Keratinocyte (primary cell): ENCODE measurements around the gene MYOM1. TPM values are rescaled to one million over a fixed set of nuclear protein-coding genes. Genes with fewer than 3 reads are reported as not detected.

Source experiments
- DNase-seq: peaks from one replicate; pipeline ENCODE4 v3.0.0-alpha.2; 2011; ENCODE audit warnings: low read depth, missing footprints, low spot score
- FAIRE-seq: peaks from 2 replicates; lab custom pipeline; 2011; peaks lifted over from hg19 to GRCh38; lab: Jason Lieb, UNC
- H2AFZ ChIP-seq: 2 replicates; pipeline ENCODE4 v1.6.0; 2012; ENCODE audit warnings: low read length, control low read depth, inconsistent platforms; ENCODE audit not compliant: control insufficient read depth
- H3K27ac ChIP-seq: 2 replicates; pipeline ENCODE4 v1.5.1; 2011; ENCODE audit warnings: low read length; ENCODE audit not compliant: control insufficient read depth, insufficient read depth
- H3K27me3 ChIP-seq: 3 replicates; pipeline ENCODE4 v1.6.0; 2011; ENCODE audit warnings: low read length; ENCODE audit not compliant: control insufficient read depth, insufficient read depth; ENCODE audit errors: extremely low read depth
- H3K36me3 ChIP-seq, 2 experiments: 2 replicates in 1 of 2; 3 replicates in 1 of 2; pipeline ENCODE4 v1.5.1; 2011; ENCODE audit warnings: low read length in 2 of 2, mild to moderate bottlenecking in 1 of 2; ENCODE audit not compliant: control insufficient read depth in 2 of 2, insufficient read depth in 2 of 2; ENCODE audit errors: extremely low read depth in 1 of 2
- H3K4me1 ChIP-seq: 3 replicates; pipeline ENCODE4 v1.5.1; 2011; ENCODE audit warnings: low read length; ENCODE audit not compliant: control insufficient read depth, insufficient read depth; ENCODE audit errors: extremely low read depth
- H3K4me2 ChIP-seq: 3 replicates; pipeline ENCODE4 v1.6.0; 2011; ENCODE audit warnings: low read depth, low read length; ENCODE audit not compliant: control insufficient read depth, insufficient read depth; ENCODE audit errors: extremely low read depth
- H3K4me3 ChIP-seq, 3 experiments: fragments of 200-600 bp in 1 of 3; sonication (generic) in 1 of 3; 2 replicates in 2 of 3; 3 replicates in 1 of 3; pipeline ENCODE4 v1.5.1; 2011 to 2016; ENCODE audit warnings: low read length in 3 of 3, mild to moderate bottlenecking in 3 of 3, control low read depth in 2 of 3, inconsistent platforms in 1 of 3, low read depth in 1 of 3, mixed read lengths in 1 of 3, mixed run types in 1 of 3, moderate library complexity in 1 of 3; ENCODE audit not compliant: control insufficient read depth in 2 of 3, insufficient read depth in 2 of 3; ENCODE audit errors: extremely low read depth in 1 of 3
- H3K79me2 ChIP-seq: 2 replicates; pipeline ENCODE4 v1.6.0; 2012; ENCODE audit warnings: low read length; ENCODE audit not compliant: control insufficient read depth, insufficient read depth
- H3K9ac ChIP-seq: 3 replicates; pipeline ENCODE4 v1.6.0; 2011; ENCODE audit warnings: low read length; ENCODE audit not compliant: control insufficient read depth, insufficient read depth; ENCODE audit errors: extremely low read depth
- H3K9me1 ChIP-seq: 3 replicates; pipeline ENCODE4 v1.6.0; 2011; ENCODE audit warnings: low read length; ENCODE audit not compliant: control insufficient read depth, insufficient read depth; ENCODE audit errors: extremely low read depth
- H3K9me3 ChIP-seq: 2 replicates; pipeline ENCODE4 v1.5.1; 2012; ENCODE audit warnings: low read depth, low read length; ENCODE audit not compliant: control insufficient read depth
- H4K20me1 ChIP-seq: 3 replicates; pipeline ENCODE4 v1.6.0; 2011; ENCODE audit warnings: low read length; ENCODE audit not compliant: control insufficient read depth, insufficient read depth; ENCODE audit errors: extremely low read depth
- EZH2 ChIP-seq: IDR thresholded peaks from one replicate; pipeline ENCODE4 v1.6.1; 2012; ENCODE audit warnings: inconsistent platforms, mild to moderate bottlenecking, low read length, moderate library complexity
- dilution Hi-C: fragments of 300-500 bp; cut with MboI; formaldehyde crosslinking; loops from one replicate; pipeline ENCODE4 v1.7.0; 2020; ENCODE audit warnings: low sequenced_read_pairs; ENCODE audit not compliant: extremely low pct_ligation_motif_present
- polyA plus RNA-seq, 5 experiments: library from polyadenylated mRNA; depleted of rRNA in 3 of 5; stranded (reverse) in 3 of 5; stranded (forward) in 1 of 5; unstranded in 1 of 5; fragments of >200 nt; gene quantifications; 1 replicate in 1 of 5; 2 replicates in 3 of 5; 3 replicates in 1 of 5; pipeline versions ENCODE4 v1.2.1 to v1.2.3, GENCODE V29; 2011 to 2012; ENCODE audit warnings: missing spikeins in 2 of 5, low read depth in 1 of 5, low replicate concordance in 1 of 5
- TF ChIP-seq, protein P1 (sequence below), 3 experiments: IDR thresholded peaks in 1 of 3; conservative IDR thresholded peaks in 1 of 3; optimal IDR thresholded peaks in 1 of 3; 2 replicates in 2 of 3; 3 replicates in 1 of 3; pipeline versions ENCODE3 to v1.5.1; 2011; ENCODE audit warnings: low read length in 3 of 3, mild to moderate bottlenecking in 3 of 3, moderate library complexity in 2 of 3, control low read depth in 1 of 3, inconsistent platforms in 1 of 3; ENCODE audit not compliant: insufficient read depth in 2 of 3; ENCODE audit errors: extremely low read depth in 1 of 3

Gene MYOM1
- polyA plus RNA-seq, 1 donor (not counting 4 experiments of a cell fraction or from before 2014, with no cell fraction given) = 0.03 TPM

DNA sequence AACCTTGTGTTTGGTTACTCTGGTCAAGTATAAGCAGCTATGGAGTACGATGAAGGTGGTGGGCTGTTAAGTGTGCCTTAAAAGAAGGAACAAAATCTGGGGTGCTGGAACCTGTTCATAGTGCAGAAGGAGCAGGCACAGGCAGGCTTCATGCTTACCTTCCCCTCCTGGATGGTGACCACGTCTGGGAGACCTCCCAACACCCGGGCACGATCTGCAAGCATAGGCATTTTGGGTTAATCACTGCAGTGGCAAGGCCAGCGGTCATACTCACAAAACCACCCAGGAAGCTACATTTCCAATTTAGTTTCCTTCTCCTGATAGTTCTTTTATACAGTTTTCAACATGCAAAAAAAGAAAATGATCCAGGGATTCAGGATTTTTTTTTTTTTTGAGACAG, 148.1 kb downstream of the MYOM1 start:
- Histone ChIP-seq H3K4me1 (no peaks in the 10 kb centered on the region), H4K20me1 (no peaks in the 10 kb centered on the region), H3K27ac (no peak overlapping the region), H3K27me3 (no peaks in the 10 kb centered on the region), H3K4me2 (no peak overlapping the region), H2AFZ (no peak overlapping the region), H3K9me1 (no peaks in the 10 kb centered on the region), H3K9ac (no peak overlapping the region), H3K36me3 (no peaks in the 10 kb centered on the region), H3K79me2 (no peaks in the 10 kb centered on the region), H3K4me3 (no peak overlapping the region), H3K9me3 (no peaks in the 10 kb centered on the region)
- no peak for FAIRE-seq
- TF ChIP-seq, protein P1, sequence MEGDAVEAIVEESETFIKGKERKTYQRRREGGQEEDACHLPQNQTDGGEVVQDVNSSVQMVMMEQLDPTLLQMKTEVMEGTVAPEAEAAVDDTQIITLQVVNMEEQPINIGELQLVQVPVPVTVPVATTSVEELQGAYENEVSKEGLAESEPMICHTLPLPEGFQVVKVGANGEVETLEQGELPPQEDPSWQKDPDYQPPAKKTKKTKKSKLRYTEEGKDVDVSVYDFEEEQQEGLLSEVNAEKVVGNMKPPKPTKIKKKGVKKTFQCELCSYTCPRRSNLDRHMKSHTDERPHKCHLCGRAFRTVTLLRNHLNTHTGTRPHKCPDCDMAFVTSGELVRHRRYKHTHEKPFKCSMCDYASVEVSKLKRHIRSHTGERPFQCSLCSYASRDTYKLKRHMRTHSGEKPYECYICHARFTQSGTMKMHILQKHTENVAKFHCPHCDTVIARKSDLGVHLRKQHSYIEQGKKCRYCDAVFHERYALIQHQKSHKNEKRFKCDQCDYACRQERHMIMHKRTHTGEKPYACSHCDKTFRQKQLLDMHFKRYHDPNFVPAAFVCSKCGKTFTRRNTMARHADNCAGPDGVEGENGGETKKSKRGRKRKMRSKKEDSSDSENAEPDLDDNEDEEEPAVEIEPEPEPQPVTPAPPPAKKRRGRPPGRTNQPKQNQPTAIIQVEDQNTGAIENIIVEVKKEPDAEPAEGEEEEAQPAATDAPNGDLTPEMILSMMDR (optimal IDR thresholded peaks at IDR 0.05 in 1 of 3, IDR thresholded peaks at IDR 0.05 in 1 of 3, conservative IDR thresholded peaks at IDR 0.05 in 1 of 3; ENCODE audit: extremely low read depth in 1 of 3, insufficient read depth in 2 of 3, low read length in 3 of 3) = no peak
- TF ChIP-seq EZH2 = no peak
- dilution Hi-C loops = no loop called here
- no peak for DNase-seq

DNA sequence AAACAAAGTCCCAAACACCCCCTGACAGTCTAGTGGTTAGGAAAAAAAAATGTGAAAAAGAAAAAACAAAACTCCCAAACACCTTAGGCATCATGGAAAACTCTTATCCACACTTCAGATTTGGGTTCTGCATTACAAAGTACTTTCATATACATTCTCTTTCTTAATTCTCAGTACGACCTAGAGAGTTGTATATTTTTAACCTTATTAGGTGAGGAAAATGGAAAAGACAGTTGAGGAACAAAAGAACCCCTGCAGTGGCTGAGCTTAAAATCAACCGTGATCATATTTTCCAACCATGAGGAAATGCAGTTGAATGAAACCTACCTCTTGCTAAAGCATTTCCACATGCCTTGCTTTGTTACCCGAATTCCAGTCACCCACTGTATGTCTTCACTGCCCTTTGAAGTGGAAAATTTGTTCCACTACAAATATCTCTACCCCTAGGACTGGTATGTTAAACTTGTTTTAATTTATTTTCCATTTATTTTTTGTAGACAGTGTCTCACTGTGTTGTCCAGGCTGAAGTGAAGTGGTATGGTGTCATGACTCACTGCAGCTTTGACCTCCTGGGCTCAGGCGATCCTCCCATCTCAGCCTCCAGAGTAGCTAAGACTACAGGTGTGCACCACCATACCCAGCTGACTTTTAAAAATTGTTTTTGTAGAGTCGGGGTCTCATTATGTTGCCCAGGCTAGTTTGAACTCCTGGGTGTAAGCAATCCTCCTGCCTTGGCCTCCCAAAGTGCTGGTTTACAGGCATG, 149.9 kb downstream of the MYOM1 start:
- DNase-seq = no peak
- Histone ChIP-seq H3K4me1 (no peaks in the 10 kb centered on the region), H3K9ac (no peak overlapping the region), H3K9me3 (no peaks in the 10 kb centered on the region), H4K20me1 (no peaks in the 10 kb centered on the region), H3K27me3 (no peaks in the 10 kb centered on the region), H3K79me2 (no peaks in the 10 kb centered on the region), H3K9me1 (no peaks in the 10 kb centered on the region), H3K4me2 (no peak overlapping the region), H2AFZ (no peak overlapping the region), H3K4me3 (no peak overlapping the region), H3K36me3 (no peaks in the 10 kb centered on the region), H3K27ac (no peak overlapping the region)
- no peak for FAIRE-seq
- no peak for TF ChIP-seq EZH2
- TF ChIP-seq, protein P1 (optimal IDR thresholded peaks at IDR 0.05 in 1 of 3, IDR thresholded peaks at IDR 0.05 in 1 of 3, conservative IDR thresholded peaks at IDR 0.05 in 1 of 3; ENCODE audit: extremely low read depth in 1 of 3, insufficient read depth in 2 of 3, low read length in 3 of 3) = no peak
- dilution Hi-C loops = no loop called here
